HK-2 (cell line): ENCODE data around the gene INO80B.
"Not testable (repeated sequence)": the region's sequence is repeated elsewhere in the genome, so short reads cannot be mapped to it uniquely, and the experiment has no call there.

Experiments used
- DNase-seq: peaks from one replicate; pipeline ENCODE4 v3.0.0-alpha.2; 2018; ENCODE audit not compliant: unreplicated experiment

INO80B gene

DNA sequence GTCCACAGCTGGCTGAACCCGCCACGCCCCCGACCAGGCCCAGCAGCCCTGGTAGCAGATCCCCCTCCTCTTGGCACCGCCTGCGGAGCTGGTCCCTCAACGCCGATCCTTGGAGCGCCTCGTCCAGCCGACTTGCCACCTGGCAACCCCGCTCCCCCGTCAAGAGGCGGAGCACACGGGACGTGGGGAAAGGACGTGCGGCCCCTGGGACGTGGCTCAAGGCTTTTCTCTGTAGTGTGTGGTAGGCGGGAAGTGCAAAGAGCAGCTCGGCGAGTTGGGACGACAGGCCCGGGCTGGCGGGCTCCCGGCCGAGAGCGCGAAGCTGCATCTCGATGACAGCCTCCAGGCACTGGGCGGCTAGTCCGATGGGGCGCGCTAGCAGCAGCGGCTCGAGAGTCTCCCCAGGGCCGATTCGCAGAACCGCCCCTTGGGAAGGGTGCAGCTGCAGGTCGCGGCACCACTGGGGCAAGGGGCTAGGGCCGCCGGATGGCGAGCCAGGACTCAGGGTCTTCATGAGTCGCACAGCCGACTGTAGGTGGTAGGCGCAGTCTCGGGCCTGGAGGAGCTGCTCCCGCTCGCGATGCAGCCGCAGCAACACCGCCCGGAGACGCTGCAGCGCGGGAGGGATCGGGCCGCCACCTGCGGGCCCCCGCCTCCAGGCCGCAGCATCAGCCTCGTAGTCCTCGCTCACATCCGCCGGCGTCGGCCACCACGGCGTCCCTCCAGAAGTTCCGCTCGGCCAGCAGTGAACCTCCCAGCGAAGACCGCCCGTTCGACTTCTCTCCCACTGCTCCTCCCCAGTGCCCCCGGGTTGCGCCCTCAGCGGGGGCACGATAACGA, 27.3 kb downstream of the INO80B start:
- no peak for DNase-seq

DNA sequence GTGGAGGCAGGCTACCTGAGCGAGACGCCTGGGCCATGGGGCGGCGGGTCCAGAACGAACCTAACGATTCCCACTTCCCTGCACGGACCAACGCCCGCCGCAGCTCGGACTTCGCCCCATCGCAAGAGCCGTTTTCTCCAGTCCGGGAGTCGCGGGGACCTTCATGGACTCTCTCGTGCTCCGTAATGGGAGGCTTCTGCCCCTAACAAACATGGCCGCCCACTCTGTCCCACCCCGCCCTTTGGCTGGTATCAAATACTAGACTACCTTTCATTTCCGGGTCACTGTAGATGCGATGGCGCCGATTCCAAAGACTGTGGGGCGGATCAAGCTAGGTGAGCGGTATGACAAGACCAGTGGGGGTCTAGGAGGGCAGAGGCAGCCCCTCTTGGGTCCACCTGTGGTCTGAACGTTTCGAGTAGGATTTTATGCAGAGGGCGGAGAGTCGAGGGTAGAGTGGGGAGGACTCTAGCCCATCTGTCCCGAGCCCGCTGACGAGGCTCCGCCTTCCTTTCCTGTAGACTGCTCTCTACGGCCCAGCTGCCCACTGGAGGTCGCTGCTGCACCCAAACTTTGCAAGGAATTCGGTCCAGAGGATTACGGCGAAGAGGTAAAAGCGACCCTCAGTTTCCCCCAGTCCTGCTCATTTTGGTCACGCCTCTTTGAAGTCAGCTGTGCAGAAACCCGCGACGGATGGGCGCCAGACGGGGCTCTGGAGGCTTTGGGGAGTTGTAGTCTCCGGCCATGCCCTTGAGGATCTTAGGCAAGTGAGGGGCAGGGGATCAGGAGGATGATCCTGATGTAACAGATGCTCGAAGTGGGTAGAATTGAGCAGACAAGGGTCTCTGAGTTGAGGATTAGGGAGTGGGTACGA, 28.2 kb downstream of the INO80B start, which contains the start of the genes CCDC142 and TTC31:
CCDC142 (minus strand) TSS at position 198 of the 874 bp plus-strand sequence; CDS start at position 37, 161 bp downstream.
TTC31 (plus strand) TSS at position 281 of the 874 bp plus-strand sequence; CDS start at position 296, 15 bp downstream.
- DNase-seq: peak; percentile 90

DNA sequence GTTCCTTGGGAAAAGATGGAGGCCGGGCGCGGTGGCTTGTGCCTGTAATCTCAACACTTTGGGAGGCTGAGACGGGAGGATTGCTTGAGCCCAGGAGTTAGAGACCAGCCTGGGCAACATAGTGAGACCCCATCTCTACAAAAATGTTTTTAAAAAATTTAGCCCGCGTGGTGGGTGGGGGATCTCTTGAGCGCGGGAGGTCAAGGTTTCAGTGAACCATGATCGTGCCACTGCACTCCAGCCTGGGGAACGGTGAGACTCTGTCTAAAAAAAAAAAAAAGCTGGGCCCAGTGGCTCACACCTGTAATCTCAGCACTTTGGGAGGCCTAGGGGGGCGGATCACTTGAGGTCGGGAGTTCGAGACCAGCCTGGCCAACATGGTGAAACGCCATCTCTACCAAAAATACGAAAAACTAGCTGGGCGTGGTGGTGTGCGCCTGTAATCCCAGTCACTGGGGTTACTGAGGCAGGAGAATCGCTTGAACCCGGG, 28.8 kb downstream of the INO80B start:
- DNase-seq: not testable (repeated sequence)

DNA sequence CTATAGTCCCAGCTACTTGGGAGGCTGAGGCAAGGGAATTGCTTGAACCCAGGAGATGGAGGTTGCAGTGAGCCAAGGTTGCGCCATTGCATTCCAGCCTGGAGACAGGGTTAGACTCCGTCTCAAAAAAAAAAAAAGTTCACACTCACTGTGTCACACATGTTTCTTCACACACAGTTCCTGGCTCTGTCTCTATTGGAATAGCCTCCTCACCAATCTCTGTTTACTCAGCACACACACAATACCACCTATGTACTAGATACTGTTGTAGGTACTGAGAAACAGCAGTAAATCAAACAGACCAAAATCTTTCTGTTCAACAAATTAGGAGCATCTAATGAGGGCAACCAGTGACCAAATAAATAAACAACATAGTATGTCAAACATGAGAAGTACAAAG, 31.3 kb downstream of the INO80B start:
- no peak for DNase-seq

DNA sequence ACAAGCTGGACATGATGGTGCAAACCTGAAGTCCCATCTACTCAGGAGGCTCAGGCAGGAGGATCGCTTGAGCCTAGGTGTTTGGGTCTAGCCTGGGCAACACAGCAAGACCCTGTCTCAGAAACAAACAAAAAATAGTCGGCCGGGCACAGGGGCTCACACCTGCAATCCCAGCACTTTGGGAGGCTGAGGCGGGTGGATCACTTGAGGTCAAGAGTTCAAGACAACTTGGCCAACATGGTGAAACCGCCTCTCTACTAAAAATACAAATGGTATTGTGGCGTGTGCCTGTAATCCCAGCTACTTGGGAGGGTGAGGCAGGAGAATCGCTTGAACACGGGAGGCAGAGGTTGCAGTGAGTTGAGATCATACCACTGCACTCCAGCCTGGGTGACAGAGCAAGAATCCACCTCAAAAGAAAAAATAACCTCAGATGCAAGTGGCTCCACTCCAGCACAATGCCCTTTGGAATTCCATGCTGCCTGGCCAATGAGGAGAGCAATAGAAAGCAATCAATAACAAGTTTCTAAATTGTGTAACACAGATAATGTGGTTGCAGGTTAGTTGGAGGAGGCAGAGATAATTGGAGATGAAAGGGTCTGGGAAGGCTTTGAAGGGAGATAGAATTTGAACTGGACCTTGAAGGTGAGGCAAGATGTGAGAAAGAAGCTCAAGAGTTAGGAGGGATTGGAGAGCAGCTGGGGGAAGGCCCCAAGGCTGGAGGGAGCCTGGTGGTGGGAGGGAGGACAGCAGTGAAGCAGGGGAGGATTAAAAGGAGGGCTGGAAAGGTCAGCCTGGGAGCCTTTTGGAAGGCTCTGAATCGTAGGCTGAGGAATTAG, 34.0 kb downstream of the INO80B start:
- DNase-seq: no peak

GRCh38 chr2:74489906-74490305, 35.0 kb downstream of the INO80B start:
- no peak for DNase-seq

DNA sequence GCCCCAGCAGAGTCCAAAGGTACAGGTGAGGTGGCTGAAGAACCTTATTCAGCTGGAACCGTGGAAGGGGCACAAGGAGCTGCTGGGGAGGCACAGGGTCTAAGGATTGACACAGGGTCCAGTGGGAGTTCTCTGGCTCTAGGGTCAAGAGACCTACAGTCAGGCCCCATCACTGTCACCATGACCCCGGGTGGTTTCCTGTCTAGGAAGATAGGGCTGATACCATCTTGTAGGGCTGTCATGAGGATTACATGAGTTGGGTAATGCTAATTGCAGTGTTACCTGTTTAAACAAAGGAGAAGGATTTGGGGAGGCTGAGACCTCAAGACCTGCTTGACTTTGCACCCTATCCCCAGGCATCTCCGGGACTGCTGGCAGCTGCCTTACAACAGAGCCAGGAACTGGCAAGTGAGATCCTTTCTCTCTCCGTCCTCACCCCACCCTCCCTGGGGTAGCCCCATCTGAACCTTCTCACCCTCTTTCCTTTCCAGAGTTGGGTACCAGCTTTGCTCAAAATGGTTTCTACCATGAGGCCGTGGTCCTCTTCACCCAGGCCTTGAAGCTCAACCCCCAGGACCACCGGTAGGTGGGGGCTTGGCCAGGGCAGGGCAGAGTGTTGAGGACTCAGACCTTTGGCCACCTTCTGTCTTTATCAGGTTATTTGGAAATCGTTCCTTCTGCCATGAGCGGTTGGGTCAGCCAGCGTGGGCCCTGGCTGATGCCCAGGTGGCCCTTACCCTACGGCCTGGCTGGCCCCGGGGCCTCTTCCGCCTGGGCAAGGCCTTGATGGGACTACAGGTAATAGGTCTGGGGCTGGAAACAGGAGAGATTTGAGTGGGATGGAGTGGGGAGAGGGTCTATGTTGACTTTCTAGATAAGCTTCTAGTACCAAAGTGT, 37.0 kb downstream of the INO80B start:
- no peak for DNase-seq

GRCh38 chr2:74493546-74493945, 38.7 kb downstream of the INO80B start:
- no peak for DNase-seq

DNA sequence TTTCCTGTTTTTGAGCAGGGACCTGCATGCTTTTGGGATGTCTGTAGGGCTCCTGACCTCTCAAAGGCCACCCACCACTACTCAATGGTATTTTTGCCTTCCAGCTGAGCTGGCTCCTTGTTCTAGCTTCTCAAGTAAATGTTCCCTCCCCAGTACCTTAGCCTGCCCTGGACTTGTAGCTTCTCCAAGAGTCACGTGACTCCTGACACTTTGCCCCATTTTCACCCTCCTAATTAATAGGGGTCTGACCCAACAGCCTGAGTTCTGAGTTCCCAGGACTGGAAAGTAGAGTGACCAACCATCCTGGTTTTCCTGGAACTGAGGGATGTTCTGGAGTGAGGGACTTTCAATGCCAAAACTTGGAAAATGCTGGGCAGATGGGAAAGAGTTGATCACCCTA, 40.6 kb downstream of the INO80B start:
- DNase-seq: no peak

- no peak for DNase-seq
These were observed 42.3 kb downstream of the INO80B start for GRCh38 chr2:74496997-74497776.

GRCh38 chr2:74497777-74498499, 43.1 kb downstream of the INO80B start:
- DNase-seq: no peak

DNA sequence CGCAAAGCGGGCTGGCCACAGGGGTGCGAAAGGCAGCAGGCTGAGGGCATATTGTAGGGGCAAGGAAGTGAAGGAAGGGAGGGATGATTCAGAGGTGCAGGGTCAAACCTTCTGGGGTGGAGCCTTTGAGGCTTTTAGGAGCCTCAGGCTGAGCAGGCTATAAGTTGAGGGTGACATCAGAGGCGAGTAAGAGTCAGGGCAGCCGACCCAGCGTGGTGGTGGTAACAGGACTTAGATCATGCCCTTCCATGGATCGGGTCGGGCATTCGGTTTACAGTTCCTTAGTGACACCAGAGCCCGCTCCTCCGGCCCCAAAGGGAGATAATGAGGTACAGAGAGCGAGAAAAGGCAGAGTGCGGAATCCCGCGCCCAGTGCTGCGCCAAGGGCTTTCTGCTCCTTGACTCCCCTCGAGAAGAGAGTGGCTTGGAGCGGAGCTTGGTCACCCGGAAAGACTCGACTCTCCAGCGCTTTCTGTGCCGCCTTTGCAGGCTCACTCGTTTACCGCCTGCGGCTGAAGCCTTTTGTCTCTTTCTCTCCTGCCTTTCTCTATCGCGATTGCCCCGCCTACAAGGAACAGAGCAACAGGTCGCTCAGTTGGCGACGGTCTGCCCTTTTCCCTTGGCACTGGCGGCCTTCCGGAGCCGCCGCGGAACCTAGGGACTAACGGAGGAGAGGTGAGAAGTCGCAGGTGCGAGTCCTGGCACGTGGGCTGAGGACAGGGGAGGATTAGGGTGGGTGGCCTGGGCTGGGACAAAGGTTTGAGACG, 43.8 kb downstream of the INO80B start:
- DNase-seq: peak; percentile 23

- no peak for DNase-seq
These were observed 44.5 kb downstream of the INO80B start, which contains the start of gene LBX2 for GRCh38 chr2:74499267-74499939. Gene LBX2, minus strand, starts transcription at chr2:74499603. Its CDS starts 66 bp downstream, at chr2:74499537.

DNA sequence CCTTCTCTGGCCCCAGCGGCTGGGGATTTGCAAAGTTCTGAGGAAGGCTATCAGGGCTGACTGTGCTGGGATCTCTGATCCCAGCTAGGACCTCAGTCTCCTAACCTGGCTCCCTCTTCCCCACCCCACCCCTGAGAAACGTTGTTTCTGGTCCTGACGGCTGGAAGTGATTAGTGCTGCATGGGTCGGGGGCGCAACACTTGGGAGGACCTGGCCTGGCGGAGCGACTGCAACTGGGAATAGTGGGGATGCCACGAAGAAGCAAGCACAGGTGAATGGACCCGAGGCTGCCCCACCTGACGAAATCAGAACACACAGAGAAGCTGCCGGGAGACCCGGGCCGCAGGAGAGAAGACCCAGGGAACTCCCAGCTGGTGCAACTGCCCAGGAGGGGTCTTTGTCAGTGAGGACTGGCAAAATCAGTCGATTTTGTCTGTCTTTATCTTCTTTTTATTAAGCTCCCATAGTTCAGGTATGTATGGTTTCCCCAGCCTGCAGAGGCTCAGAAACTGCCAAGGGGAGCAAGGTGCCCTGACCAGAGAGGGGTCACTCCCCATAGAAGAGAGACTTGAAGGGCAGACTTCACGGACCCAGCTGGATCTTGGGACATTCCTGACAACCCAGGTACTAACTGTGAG, 45.2 kb downstream of the INO80B start:
- DNase-seq: no peak

- no peak for DNase-seq
These were observed 45.7 kb downstream of the INO80B start for GRCh38 chr2:74500578-74500946.

- no peak for DNase-seq
These were observed 46.6 kb downstream of the INO80B start for GRCh38 chr2:74501335-74502071.
